GM21786 (cell line): Measurements from ENCODE around the gene ST6GALNAC3.
"Not testable (repeated sequence)": the region's sequence is repeated elsewhere in the genome, so short reads cannot be mapped to it uniquely, and the experiment has no call there.

Experiments used
- ATAC-seq: cut with Tn5 transposase; IDR thresholded peaks from one replicate; pipeline ENCODE4 v1.9.1; 2021; ENCODE audit not compliant: unreplicated experiment

The ST6GALNAC3 gene

DNA sequence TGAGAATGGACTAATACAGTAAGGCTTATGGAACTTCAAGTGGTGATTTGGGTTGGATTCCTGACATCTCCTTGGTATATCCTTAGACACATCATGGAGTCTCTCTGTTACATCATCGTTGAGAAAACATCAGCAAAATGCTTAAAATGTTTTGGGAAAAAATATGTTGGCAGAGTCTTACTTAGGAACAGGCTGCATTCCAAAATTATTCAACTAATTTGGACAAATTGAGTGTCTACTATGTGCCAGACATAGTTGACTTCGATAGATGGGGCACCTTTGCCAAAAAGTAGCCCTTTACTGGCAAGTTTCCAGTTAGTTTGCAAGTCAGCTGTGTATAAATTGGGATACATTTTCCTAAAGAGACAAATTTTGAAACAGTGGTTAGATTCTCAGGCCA lies 539.3 kb downstream of the ST6GALNAC3 start:
- ATAC-seq, result no peak

DNA sequence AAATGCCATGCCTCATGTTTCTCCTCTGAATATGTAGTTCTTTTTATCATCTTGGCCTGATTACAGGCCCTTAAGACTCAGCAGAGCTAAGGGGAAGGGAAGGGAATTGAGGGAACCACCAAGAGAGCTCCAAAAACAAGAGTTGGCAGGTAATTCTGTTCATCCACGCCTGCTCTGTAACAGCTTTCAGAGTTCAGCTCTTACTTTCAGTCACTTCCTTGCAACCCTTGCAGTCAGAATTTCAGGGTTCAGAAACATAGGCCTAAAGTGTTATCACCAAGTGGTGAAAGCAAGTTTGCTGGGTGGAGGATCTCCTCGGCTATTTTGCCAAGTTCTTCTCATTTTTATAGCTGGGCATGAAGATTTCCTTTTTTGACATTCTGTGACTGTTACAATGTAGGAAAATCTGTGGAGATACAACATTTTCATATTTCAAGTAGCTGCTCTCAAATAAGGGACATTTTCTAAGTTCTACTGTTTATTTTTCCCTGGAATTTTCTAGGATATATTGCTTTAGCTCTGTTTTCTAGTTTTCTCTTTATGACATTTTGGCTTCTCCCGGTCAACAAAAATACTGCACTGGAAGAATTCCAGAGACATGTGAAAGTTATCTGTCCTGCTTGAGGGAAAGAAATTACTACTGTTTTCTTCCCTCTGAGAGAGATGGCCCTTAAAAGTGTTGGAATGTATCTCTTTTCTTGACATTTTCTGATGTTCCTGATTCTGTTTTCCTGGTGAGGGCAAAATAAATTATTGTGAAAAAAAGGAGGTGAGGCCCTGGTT lies 540.9 kb downstream of the ST6GALNAC3 start:
- no peak for ATAC-seq

DNA sequence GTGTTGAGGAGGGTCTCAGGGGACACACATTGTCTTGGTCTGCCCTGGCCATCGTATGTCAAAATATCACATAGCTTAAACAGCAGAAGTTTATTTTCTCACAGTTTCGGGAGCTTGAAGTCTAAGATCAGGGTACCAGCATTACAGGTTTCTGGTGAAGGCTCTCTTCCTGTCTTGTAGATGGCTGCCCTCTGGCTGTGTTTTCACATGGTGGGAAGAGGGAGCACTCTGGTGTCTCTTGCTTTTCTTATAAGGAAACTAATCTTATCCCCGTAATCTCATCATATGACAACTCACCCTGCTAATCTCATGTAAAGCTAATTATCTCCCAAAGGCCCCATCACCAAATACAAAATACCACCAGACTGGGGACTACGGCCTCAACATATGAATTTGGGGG lies 545.8 kb downstream of the ST6GALNAC3 start:
- no peak for ATAC-seq

DNA sequence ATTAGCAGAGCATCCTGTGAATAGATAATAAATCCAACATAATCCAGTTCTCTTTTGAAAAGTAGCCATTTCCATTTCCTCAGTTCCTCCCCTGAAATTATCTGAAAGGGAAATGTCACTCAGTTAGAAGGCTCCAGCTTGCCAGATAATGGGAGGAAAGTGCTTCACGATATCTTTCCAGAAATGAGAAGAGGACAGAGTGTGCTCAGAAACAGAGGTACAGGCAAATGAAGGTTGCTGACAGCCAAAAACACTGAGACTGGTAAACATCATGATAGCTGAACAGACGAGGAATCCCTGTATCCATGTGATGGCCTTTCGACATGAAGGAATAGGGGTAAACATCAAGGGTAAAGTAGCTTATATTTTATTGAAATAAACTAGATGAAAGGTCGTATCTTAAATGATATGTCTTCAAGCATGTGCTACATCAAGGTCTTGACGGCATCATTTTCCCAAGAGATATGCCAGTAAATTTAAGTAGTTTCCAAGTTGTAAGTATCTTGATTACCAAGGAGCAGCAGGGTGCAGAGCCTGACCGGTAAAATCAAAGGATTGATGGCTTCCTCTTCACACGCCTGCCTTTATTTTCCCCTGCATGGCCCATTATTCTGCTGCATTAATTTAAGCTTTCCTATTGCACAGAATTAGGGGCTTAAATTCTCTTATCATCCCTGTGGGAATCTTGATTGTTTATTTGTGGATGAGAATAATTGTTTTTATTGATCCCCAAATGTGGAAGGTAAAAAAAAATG lies 548.4 kb downstream of the ST6GALNAC3 start:
- ATAC-seq, result no peak

DNA sequence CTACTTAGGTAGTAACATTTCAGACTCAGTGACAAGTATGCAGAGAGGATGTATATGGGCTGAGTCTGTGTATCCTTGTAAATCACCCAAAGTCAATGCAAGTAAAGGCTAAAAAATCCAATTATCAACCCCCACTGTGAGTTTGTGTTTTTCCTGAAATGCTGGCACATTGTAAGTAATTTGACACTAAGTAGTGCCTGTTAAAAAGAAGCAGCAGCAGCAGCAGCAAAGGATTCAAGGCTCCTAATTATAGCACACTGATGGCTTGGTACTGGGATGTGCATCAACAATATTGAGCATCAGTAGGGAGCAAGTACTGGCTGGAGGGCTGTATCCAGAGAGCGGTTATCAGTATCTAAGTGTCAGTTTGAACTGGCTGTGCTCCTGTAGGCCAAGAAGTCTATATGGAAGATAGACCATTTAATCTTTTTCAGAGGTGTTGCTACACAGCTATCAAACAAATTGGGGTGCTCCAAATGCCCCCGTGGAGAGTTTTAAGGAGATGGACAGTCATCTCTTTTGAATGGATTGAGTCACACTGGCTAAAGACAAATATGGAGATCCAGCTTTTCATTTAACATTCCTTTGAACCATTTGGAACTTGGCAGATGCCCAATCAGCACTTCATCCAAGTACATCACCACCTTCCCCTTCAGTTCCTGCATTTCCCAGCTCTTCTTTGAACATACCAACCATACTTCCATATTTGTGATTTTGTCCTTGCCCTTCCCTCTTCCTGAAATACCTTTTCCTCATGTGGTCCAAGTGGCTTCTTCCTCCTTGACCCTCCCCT lies 551.5 kb downstream of the ST6GALNAC3 start:
- no peak for ATAC-seq

DNA sequence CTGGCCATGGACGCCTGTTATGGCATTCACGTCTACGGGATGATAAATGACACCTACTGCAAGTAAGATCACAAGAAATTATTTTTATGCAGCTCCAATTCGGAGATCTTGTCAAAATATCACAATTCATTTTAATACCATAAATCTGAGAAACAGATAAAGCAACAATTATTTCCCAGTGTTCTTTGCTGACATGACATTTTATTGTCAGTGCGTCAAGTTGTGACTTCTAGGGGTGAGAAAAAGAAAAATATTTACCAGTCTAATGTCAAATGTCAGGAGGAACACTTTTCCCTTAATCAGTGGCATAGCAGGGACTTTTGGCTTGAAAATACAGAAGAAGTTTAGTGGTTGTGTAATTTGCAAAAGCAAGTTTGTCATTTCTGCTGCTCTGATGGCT lies 553.0 kb downstream of the ST6GALNAC3 start:
- no peak for ATAC-seq

DNA sequence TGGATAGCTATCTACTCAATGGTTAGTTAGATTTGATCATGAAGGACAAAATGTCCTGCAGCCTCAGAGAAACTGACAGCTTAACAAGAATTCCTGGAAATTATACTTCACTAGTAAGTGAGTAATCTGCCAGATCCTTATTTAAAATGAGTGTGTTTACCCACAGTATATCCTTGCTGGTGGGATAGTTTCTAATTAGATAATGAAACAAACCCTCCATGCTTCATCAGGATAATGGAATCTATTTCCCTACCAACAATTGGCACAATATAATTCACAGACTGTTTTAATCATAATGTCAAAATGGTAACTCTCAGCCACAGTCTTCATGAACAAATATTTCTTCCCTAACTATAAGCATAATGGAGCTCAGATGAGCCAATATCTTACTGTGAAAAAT lies 553.4 kb downstream of the ST6GALNAC3 start:
- ATAC-seq, result no peak

DNA sequence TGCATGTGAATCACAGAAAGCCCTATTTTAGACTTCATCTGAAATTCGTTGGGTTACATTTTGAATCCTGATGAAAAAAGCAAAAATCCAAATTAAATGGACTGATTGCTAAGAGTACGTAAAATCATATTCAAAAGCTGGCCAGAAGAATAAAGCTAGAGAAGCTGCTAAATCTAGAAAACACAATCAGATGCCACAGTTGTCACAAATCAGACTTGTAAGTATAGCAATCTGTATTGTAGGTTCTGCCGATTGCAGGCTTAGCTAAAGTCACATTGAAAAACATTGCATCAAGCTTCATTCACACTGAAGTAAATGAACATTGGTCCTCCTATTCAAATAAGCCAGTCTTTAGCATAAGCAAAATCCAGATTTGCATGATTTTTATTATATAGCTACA lies 557.6 kb downstream of the ST6GALNAC3 start:
- ATAC-seq, result no peak

DNA sequence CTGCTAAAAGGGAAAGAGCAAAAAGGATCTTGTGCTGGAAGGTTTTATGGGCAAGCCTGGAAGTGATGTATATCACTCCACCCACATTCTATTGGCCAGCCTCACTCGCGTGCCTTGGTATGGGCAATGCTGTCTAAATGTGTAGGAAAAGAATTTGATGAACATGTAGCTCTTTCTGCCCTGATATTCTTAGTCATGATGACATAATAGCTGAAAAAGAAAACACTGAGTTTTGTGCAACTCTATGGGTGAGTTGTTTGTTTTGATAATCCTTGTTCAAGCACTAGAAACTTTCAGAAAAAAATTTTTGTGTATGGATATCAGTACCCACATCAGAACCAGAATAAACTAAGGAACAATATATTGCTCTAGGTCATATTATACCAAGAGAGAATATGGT lies 561.2 kb downstream of the ST6GALNAC3 start:
- ATAC-seq, result no peak

DNA sequence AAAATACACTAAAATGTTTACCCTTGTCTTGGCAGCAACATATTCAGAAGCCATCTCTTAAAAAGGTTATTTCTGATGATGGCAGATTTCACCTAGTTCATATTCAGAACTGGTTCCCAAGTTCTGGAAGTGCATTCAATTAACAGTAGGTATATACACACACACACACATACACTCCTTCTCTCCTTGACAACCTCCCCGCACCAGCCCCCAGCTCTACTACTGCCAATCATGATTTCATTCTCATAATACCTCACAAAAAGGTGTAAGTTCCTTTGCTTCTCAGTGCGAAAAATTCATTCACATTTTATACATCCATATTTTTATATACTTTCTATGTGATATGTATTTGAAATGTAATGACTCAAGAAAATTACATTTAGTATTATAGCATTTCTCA lies 564.6 kb downstream of the ST6GALNAC3 start:
- no peak for ATAC-seq

DNA sequence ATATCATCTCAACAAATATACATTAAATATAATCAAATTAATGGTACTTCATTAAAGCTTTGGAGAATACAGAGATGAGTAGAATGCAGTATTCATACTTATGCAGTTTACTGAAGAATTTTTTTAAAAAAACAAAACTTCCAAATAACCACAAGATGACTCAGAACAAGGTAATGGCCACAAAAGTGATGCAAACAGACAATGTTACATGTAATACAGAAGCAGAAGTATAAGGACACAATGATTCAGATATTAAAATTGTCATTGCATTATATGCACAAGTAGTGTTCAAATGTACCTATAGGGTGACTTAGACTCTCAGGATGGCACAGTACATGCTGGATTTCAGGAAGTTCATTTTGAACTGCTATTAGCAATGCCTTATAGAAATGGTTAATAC lies 565.5 kb downstream of the ST6GALNAC3 start:
- ATAC-seq, result no peak

DNA sequence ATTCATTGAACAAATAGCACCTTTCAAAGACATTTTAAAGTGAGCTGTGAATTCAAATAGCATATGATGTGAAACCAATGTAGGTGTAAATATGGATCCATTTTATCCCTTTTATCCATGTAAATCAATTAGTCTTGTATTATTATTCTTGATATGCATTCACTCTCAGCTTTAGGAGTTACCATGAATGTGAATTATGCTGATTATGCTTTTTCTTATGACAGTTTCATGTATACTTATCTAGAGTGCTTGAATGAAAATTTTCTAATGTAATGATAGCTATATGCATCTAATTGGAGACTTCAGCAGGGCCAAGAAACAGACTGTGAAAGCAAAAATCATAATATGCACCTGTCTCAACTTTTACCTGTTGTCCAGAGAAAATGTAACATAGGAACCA lies 566.2 kb downstream of the ST6GALNAC3 start:
- ATAC-seq, result no peak

DNA sequence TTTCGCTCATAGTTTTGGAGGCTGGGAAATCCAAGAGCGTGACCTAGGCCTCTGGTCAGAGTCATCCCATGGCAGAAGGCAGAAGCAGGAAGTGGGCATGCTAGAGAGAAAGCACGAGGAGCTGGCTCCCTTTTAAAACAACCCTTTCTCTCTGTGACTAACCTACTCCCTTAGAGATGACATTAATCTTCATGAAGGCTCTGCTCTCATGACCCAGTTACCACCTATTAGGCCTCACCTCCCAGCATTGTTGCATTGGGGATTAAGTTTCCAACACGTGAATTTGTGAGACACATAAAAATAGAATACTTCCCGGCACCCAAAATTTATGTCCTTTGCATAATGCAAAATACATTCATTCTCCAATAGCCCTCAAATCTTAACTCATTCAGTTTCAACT lies 569.6 kb downstream of the ST6GALNAC3 start:
- ATAC-seq, result no peak

DNA sequence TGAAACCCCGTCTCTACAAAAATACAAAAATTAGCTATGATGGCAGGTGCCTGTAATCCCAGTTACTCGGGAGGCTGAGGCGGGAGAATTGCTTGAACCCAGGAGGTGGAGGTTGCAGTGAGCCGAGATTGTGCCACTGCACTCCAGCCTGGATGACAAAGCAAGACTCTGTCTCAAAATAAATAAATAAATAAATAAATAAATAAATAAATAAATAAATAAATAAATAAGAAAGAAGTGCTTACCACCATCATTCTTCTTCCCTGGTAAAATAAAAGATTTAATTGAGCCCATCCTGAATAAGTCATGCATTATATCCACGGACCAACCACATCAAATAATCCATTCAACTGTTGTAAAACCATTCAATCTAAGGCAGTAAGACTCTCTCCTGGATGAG lies 578.3 kb downstream of the ST6GALNAC3 start:
- ATAC-seq, result not testable (repeated sequence)

DNA sequence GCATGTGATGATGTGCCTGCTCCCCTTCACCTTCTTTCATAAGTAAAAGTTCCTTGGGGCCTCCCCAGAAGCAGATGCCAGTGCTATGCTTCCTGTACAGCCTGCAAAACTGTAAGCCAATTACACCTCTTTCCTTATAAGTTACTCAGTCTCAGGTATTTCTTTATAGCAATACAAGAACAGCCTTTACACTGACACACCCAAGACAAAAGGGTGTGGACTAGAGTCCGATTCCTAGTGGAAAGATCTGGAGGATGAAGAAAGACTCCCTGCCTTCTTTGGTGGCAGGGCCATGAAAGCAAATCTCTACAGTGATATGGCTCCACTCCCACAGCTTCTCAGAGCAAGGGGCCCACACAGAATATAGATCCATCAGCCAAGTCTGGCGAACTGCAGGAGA lies 583.1 kb downstream of the ST6GALNAC3 start:
- ATAC-seq, result no peak

DNA sequence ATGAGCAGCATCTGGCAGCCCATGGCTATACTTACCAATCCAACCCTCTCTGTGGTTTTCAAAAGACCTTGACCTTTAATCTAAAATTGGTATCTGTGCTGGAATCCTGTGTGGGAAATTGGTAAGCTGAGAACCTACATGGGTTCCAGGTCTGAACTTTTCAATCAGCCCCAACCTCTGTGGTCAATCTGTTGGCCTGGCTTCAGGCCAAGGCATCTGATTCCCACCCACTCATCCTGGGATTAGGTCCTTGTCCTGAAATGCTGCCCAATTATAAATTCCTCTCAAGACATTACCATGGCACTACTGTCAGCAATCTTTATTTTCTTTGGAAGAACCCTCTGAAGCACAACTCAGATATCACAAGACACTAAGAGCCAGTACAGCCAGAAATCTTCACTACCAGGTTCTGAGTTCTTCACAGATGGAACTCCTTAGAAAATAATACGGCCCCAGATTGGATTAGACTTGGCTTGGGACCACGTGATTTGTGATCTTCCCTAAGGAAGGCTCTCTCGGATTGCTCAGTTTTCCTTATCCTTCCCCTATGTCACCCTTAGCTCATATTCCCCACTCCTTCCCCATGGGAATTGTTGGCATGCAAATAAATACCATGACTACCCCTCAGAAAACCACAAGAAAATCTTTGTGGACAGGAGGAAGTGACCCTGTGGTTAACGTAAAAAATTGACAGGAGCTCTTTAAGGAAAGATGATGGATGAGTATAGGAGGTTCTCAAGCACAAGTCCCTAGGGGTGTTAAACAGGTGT lies 584.8 kb downstream of the ST6GALNAC3 start:
- no peak for ATAC-seq

DNA sequence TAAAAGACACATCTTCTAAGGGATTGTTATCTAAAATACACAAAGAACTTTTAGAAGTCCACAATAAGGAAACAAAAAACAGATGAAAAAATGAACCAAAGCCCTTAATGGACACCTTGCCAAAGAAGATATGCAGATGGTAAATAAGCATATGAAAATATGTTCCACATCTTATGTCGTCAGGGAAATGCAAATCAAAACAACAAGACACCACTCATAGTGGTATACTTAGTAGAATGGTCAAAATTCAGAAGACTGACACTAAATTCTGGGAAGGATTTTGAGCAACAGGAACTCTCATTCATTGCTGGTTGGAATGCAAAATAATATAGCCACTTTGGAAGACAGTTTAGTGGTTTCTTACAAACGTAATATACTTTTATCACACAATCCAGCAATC lies 587.0 kb downstream of the ST6GALNAC3 start:
- ATAC-seq, result no peak

DNA sequence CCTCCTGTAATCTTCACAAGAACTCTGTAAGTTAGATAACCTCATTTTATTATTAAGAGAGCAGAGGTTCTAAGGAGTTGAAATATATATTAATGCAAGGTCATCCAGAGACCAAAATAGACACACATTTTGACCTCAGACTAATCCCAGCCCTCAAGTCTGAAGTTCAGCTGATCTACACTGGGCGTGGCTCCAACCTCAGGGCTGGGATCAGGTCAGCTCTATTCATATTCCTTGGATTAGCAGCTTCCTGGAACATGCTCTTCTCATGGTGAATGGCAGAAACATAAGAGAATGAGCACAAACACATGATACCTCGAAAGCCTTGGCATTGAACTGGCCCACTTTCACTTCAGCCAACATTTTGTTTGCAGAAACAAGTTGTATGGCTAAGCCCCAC lies 592.0 kb downstream of the ST6GALNAC3 start:
- ATAC-seq, result no peak

DNA sequence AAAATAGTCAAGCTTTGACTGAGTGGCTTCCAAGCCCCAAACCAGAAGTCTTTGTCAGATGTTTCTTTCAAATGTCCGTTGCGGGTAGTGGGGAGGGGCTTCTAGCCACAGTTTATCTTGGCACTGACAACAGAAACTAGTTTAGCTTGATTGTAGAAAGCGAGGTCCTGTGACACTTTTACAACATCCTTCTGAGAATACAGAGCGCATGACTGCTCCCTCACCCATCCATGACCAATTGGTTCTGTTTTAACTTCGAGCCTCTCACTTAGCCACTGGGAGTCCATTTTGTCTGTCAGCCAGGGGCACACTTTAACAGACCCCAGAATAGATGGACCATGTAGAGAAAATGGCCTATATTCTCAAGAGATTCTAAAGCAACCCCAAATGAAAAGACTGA lies 593.5 kb downstream of the ST6GALNAC3 start:
- ATAC-seq, result peak; percentile 86

DNA sequence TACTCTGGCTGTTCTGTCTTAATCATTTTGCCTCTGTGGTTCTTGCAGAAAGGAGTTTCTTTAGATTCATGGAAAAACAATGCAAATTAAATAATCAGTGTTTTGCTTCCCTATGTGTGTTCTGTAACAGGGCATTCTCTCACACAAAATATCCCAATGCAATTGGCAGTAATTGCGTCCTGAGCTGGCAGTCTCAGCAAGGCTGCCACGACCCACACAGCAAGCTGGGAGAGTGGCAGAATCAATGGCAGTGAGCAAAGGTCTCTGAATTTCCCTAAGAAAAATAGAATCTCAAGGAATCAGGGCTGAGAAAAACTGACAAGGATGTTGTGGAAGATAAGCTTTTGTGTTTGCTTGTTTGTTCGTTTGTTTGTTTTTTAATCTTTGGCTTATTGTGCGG lies 594.6 kb downstream of the ST6GALNAC3 start:
- ATAC-seq, result no peak
